ENCODE measurements around the gene IGIP. TPM values are rescaled to one million over a fixed set of nuclear protein-coding genes. Genes with fewer than 3 reads are reported as not detected.
A peak's percentile ranks its signal among the peaks of the same experiment; 100 is the strongest.

The IGIP gene
- total and polyA plus RNA-seq, 3 donors from 2014 or later, result 7.1 to 12.1 (median 11.1) TPM

DNA sequence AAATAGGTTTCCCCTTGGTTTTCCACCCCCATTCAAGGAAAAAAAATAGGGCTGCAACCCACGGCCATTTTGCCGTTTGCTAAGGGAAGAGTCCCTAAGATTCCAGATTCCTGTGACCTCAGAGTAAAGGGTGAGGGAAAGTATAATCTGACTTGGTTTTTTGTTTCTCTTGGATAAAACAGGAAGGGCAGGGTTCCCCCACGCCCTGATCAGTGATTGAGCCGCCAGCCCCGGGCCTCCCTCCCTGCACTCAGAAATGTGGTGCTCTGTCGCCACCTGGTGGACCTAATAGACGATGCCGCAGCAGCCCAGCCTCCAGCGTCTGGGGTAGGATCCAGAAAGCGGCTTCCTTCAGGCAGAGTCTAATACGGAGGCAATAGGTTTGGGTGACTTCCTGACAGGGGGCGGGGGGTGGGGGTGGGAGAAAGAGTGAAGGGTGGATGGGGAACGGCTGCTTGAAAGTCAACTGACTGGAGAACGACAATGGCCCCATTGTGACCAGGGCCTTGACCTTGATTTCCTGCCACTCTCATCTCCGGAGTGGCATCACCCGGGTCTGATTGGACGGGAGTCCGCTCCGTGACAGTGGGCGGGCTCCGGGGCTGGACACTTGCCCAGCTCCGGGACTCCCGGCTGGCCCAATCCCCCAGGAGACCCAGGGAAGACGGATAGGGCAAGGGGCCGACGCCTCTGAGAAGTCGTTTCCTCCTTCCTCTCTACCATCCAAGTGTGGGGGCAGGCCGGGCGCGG is 31.5 kb downstream of the IGIP start:
- no peaks in the 10 kb centered on the region for H3K36me3 ChIP-seq (ENCODE audit: low read depth, missing control alignments)
- H3K9me3 ChIP-seq, result no peaks in the 10 kb centered on the region
- peak; percentile 94 for DNase-seq
- H3K27ac ChIP-seq, result peak overlapping the region; percentile 73 to 81
- WGBS, 2 donors, result 3 to 8% methylated on average over 17 to 30 of the region's 30 CpGs
- H3K4me3 ChIP-seq, result peak overlapping the region; percentile 49 to 59
- H3K27me3 ChIP-seq, result no peaks in the 10 kb centered on the region
- intact Hi-C loops (cut with DNase I; ENCODE audit: low total_unique reads), result loop anchor here (5.0 to 10.0 kb wide), 2 partner anchors 85 to 372 kb away; no protein-coding TSS in a partner anchor
- peak; percentile 90 to 97 (median 94) for TF ChIP-seq CTCF (IDR thresholded peaks at IDR 0.05)
- TF ChIP-seq POLR2A (IDR thresholded peaks at IDR 0.05), result no peak
- H3K4me1 ChIP-seq, result peaks cover 5% of the 10 kb centered on the region

DNA sequence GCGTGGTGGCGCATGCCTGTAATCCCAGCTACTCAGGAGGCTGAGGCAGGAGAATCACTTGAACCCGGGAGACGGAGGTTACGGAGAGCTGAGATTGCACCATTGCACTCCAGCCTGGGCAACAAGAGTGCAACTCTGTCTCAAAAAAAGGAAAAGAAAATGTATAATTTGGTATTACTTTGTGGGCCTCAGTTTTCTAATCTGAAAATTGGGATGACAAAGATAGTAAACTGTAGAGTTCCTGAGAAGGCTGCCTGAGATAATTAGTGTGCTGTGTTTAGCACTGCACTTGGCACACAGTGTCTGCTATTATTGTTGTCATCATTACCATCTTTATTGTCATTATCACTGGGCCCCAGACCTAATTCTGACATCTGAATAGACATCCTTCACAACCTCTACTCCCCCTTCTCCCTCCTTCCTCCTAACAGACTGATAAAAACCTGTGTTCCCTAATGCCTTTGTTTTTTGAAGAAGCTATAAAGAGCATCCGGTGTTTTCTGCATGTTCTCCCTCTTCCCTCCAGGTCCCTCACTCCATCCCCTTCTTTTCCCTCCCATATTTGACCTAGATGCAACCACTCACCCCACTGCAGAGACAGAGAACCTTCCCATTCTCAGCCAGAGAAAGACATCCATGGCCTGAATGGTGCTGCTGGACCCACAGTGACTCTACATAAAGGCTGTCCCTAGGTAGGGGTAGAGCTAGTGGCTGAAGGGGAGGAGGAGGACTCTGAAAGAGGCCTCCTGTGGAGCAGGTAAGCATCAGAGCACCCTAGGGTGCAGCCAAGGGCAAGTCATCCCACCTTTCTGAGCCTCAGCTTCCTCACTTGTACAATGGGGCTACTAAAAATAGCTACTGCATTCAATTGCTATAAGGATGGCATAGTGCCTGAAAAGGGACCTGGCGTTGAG is 33.5 kb downstream of the IGIP start:
- no peak for TF ChIP-seq CTCF (IDR thresholded peaks at IDR 0.05)
- TF ChIP-seq POLR2A (IDR thresholded peaks at IDR 0.05), result no peak
- Histone ChIP-seq H3K36me3 (ENCODE audit: low read depth, missing control alignments) (no peaks in the 10 kb centered on the region), H3K27ac (no peak overlapping the region), H3K9me3 (no peaks in the 10 kb centered on the region), H3K27me3 (no peaks in the 10 kb centered on the region), H3K4me1 (peaks cover 5% of the 10 kb centered on the region), H3K4me3 (no peak overlapping the region)
- intact Hi-C loops (cut with DNase I; ENCODE audit: low total_unique reads), result loop anchor here (5.0 to 10.0 kb wide), 2 partner anchors 87 to 374 kb away; no protein-coding TSS in a partner anchor
- 79% methylated on average over 7 of the region's 7 CpGs for WGBS, 2 donors
- DNase-seq, result no peak

- H3K27me3 ChIP-seq, result no peaks in the 10 kb centered on the region
- no peak for DNase-seq
- H3K36me3 ChIP-seq (ENCODE audit: low read depth, missing control alignments), result no peaks in the 10 kb centered on the region
- H3K9me3 ChIP-seq, result no peaks in the 10 kb centered on the region
- H3K27ac ChIP-seq, result no peak overlapping the region
- 94 to 96% methylated on average over 5 of the region's 5 CpGs for WGBS, 2 donors
- peaks cover 3% of the 10 kb centered on the region for H3K4me1 ChIP-seq
- TF ChIP-seq POLR2A (IDR thresholded peaks at IDR 0.05) (no peak), CTCF (IDR thresholded peaks at IDR 0.05) (no peak)
- no peak overlapping the region for H3K4me3 ChIP-seq
- intact Hi-C loops (cut with DNase I; ENCODE audit: low total_unique reads), result no loop called here
Measured at GRCh38 chr5:140162275-140162674, 36.5 kb downstream of the IGIP start.

DNA sequence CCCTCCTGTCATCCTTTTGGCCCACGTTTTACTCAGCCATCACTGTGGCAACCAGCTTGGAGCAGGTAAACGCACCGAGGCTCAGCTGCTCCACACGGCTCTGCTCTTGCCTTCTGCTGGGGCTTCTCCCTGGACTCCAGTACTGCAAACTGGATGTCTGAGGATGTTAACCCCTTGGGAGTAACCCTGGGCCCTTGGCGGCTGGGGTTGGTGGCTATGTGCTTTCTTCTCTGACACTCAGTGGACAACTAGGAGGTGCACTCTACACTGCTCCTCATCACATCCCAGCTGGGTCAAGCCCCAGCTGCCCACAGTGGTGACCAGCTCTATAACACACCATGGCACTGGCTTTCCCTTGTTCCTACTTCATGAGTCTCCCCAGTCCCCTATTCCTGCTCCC is 37.0 kb downstream of the IGIP start:
- Histone ChIP-seq H3K4me1 (peaks cover 3% of the 10 kb centered on the region), H3K9me3 (no peaks in the 10 kb centered on the region), H3K4me3 (no peak overlapping the region), H3K36me3 (ENCODE audit: low read depth, missing control alignments) (no peaks in the 10 kb centered on the region), H3K27ac (no peak overlapping the region), H3K27me3 (no peaks in the 10 kb centered on the region)
- WGBS, 2 donors, result 86 to 91% methylated on average over 5 of the region's 5 CpGs
- TF ChIP-seq CTCF (IDR thresholded peaks at IDR 0.05), result no peak
- TF ChIP-seq POLR2A (IDR thresholded peaks at IDR 0.05), result no peak
- intact Hi-C loops (cut with DNase I; ENCODE audit: low total_unique reads), result no loop called here
- no peak for DNase-seq

All from testis (tissue), 3 donors.